ENCODE measurements around the gene YPEL3.

Gene YPEL3

DNA sequence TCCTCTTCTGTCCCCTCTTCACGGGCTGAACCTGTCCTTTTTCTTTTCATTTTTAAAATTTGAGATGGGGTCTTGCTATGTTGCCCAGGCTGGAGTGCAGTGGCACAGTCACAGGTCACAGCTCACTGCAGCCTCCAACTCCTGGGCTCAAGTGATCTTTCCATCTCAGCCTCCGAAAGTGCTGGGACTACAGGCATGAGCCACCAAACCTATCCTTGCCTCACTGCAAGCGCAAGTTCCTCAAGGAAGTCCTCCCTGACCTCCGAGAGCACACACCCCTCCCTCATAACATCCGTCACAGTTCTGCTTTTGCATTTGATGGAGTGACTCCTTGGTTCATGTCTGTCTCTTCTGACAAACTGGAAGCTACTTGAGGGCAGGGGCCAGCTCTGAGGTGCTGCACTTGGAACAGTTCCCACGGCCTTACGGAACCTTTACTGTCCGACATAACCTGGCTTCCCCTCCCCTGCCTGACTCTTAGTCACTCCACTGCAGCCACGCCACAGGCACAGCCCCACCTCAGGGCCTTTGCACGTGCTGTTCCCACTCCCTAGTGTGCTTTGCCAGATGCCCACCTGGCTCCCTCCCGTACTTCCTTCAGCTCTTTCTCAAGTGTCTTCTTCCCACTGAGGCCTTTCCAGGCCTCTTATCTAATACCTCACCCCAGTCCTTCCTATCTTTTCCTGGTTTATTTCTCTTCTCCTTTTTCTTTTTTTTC, 8.7 kb downstream of the YPEL3 start:
- H3K4me1 ChIP-seq: peaks cover 9% of the 10 kb centered on the region
- no peak overlapping the region for H3K9ac ChIP-seq
- H3K9me3 ChIP-seq (ENCODE audit: control insufficient read depth, low read length): no peaks in the 10 kb centered on the region
- no peaks in the 10 kb centered on the region for H3K79me2 ChIP-seq
- no peaks in the 10 kb centered on the region for H3K36me3 ChIP-seq (ENCODE audit: control insufficient read depth, insufficient read depth, low read length)
- no peaks in the 10 kb centered on the region for H3K27me3 ChIP-seq (ENCODE audit: control insufficient read depth, insufficient read depth, low read length)
- H3K27ac ChIP-seq: no peak overlapping the region
- no peak overlapping the region for H2AFZ ChIP-seq
- H3K4me2 ChIP-seq (ENCODE audit: low read length): no peak overlapping the region
- TF ChIP-seq, protein P1, sequence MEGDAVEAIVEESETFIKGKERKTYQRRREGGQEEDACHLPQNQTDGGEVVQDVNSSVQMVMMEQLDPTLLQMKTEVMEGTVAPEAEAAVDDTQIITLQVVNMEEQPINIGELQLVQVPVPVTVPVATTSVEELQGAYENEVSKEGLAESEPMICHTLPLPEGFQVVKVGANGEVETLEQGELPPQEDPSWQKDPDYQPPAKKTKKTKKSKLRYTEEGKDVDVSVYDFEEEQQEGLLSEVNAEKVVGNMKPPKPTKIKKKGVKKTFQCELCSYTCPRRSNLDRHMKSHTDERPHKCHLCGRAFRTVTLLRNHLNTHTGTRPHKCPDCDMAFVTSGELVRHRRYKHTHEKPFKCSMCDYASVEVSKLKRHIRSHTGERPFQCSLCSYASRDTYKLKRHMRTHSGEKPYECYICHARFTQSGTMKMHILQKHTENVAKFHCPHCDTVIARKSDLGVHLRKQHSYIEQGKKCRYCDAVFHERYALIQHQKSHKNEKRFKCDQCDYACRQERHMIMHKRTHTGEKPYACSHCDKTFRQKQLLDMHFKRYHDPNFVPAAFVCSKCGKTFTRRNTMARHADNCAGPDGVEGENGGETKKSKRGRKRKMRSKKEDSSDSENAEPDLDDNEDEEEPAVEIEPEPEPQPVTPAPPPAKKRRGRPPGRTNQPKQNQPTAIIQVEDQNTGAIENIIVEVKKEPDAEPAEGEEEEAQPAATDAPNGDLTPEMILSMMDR (IDR thresholded peaks at IDR 0.05): no peak
- H3K4me3 ChIP-seq (ENCODE audit: low read depth, low read length): no peak overlapping the region

DNA sequence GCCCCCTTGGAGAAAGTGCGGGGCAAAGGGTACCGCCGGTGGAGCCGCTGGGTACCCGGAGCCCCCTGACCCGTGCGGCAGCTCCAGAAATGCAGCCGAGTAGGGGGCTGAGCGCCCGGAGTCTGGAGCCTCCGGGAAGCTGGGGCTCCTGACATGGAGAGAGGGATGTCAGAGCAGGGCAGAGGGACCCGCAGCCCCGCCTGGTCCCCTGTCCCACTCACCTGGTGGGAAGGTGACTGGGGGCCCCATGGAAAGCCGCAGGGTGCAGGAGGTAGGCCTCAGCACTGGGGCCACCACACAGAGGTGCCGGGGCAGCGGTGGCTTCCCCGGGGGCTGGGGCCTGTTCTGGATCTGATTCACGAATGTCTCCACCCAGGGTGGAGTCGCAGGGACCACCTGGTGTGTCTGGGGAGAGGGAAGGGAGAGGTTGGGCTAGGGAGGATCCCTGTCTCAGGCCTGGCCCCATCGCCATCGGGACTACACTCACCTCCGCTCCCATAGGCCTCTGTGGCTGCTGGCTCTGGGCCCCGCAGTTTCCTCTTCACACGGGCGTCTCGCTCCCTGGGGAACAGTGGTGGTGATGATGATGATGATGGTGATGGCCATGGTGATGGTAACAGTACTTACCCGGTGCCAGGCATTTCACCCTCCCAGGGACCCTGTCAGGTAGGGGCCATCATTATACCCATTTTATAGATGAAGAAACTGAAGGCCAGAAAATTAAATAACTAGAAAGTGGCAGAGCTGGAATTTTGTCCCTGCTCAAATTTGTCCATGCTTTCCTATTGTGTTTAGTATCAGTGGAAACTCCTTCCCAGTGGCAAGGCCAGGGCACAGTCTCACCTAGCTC, 9.5 kb downstream of the YPEL3 start:
- no peak overlapping the region for H3K9ac ChIP-seq
- no peaks in the 10 kb centered on the region for H3K79me2 ChIP-seq
- TF ChIP-seq, protein P1 (IDR thresholded peaks at IDR 0.05): no peak
- H3K27ac ChIP-seq: no peak overlapping the region
- H3K4me3 ChIP-seq (ENCODE audit: low read depth, low read length): no peak overlapping the region
- no peak overlapping the region for H2AFZ ChIP-seq
- H3K4me1 ChIP-seq: peaks cover 5% of the 10 kb centered on the region
- no peaks in the 10 kb centered on the region for H3K27me3 ChIP-seq (ENCODE audit: control insufficient read depth, insufficient read depth, low read length)
- no peaks in the 10 kb centered on the region for H3K36me3 ChIP-seq (ENCODE audit: control insufficient read depth, insufficient read depth, low read length)
- H3K9me3 ChIP-seq (ENCODE audit: control insufficient read depth, low read length): no peaks in the 10 kb centered on the region
- H3K4me2 ChIP-seq (ENCODE audit: low read length): no peak overlapping the region

DNA sequence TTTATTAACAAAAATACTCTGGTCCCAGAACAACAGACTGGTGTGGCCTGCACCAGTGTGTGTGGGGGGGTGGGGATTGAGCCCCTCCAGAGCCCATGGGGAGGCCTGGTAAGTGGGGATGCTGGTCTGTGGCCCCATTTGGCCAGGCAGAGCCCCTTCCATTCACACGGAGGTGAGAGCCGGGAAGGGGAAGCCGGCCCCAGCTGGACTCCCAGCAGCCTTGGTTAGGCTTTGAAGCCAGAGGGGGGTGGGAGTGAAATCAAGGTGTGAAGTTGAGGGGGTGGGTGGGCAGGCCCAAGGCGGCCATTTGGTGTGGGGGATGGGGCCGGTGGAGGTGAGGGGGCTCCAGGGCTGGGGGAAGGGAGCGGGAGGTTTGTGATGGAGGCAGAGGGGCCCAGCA, 10.2 kb downstream of the YPEL3 start:
- Histone ChIP-seq H3K4me2 (ENCODE audit: low read length) (no peak overlapping the region), H3K36me3 (ENCODE audit: control insufficient read depth, insufficient read depth, low read length) (no peaks in the 10 kb centered on the region), H3K79me2 (no peaks in the 10 kb centered on the region), H2AFZ (no peak overlapping the region), H3K27me3 (ENCODE audit: control insufficient read depth, insufficient read depth, low read length) (no peaks in the 10 kb centered on the region), H3K4me1 (no peaks in the 10 kb centered on the region), H3K9ac (no peak overlapping the region), H3K9me3 (ENCODE audit: control insufficient read depth, low read length) (no peaks in the 10 kb centered on the region), H3K4me3 (ENCODE audit: low read depth, low read length) (no peak overlapping the region), H3K27ac (no peak overlapping the region)
- TF ChIP-seq, protein P1 (IDR thresholded peaks at IDR 0.05): no peak

DNA sequence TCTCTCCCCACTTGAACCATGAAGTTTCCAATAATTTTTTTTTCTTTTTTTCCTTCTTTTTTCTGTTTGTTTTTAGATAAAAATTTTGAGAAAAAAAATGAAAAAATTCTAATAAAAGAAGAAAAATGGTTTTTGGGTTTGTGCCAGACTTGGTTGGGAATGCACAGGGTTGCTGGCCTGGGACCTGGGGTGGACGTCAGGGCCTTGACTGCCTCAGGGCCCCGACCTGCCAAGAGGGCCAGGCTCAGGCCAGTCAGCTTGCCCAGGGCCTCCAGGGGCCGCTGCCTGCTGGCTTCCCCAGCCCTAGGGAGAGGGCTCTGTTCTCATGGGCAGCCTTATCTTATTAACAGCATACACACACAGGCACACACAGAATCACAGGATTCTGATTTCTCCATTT, 10.8 kb downstream of the YPEL3 start:
- Histone ChIP-seq H3K4me1 (no peaks in the 10 kb centered on the region), H3K27ac (no peak overlapping the region), H3K79me2 (no peaks in the 10 kb centered on the region), H3K9me3 (ENCODE audit: control insufficient read depth, low read length) (no peaks in the 10 kb centered on the region), H3K9ac (no peak overlapping the region), H3K27me3 (ENCODE audit: control insufficient read depth, insufficient read depth, low read length) (no peaks in the 10 kb centered on the region), H3K4me2 (ENCODE audit: low read length) (no peak overlapping the region), H2AFZ (no peak overlapping the region), H3K4me3 (ENCODE audit: low read depth, low read length) (no peak overlapping the region), H3K36me3 (ENCODE audit: control insufficient read depth, insufficient read depth, low read length) (no peaks in the 10 kb centered on the region)
- TF ChIP-seq, protein P1 (IDR thresholded peaks at IDR 0.05): no peak

All from parathyroid adenoma (tissue), 2 donors.